ENCODE results near the gene TMEM178B.

TMEM178B gene

GRCh38 chr7:141262101-141263090 is 188.5 kb downstream of the TMEM178B start:
- H3K4me3 ChIP-seq (ENCODE audit: low read length) = no peak overlapping the region
- no peak for TF ChIP-seq ZNF274 (IDR thresholded peaks at IDR 0.05; ENCODE audit: low read depth, low read length)

GRCh38 chr7:141263508-141263907 is 189.6 kb downstream of the TMEM178B start:
- H3K4me3 ChIP-seq (ENCODE audit: low read length) = no peak overlapping the region
- no peak for TF ChIP-seq ZNF274 (IDR thresholded peaks at IDR 0.05; ENCODE audit: low read depth, low read length)

- no peak overlapping the region for H3K4me3 ChIP-seq (ENCODE audit: low read length)
- no peak for TF ChIP-seq ZNF274 (IDR thresholded peaks at IDR 0.05; ENCODE audit: low read depth, low read length)
Observed at GRCh38 chr7:141263983-141264382, 190.1 kb downstream of the TMEM178B start.

- H3K4me3 ChIP-seq (ENCODE audit: low read length) = no peak overlapping the region
- no peak for TF ChIP-seq ZNF274 (IDR thresholded peaks at IDR 0.05; ENCODE audit: low read depth, low read length)
Observed at GRCh38 chr7:141264511-141264910, 190.6 kb downstream of the TMEM178B start.

- no peak for TF ChIP-seq ZNF274 (IDR thresholded peaks at IDR 0.05; ENCODE audit: low read depth, low read length)
- H3K4me3 ChIP-seq (ENCODE audit: low read length) = no peak overlapping the region
Observed at GRCh38 chr7:141265668-141266067, 191.8 kb downstream of the TMEM178B start.

- no peak overlapping the region for H3K4me3 ChIP-seq (ENCODE audit: low read length)
- TF ChIP-seq ZNF274 (IDR thresholded peaks at IDR 0.05; ENCODE audit: low read depth, low read length) = no peak
Observed at GRCh38 chr7:141268614-141269013, 194.8 kb downstream of the TMEM178B start.

- TF ChIP-seq ZNF274 (IDR thresholded peaks at IDR 0.05; ENCODE audit: low read depth, low read length) = no peak
- no peak overlapping the region for H3K4me3 ChIP-seq (ENCODE audit: low read length)
Observed at GRCh38 chr7:141271451-141271850, 197.6 kb downstream of the TMEM178B start.

- no peak for TF ChIP-seq ZNF274 (IDR thresholded peaks at IDR 0.05; ENCODE audit: low read depth, low read length)
- H3K4me3 ChIP-seq (ENCODE audit: low read length) = no peak overlapping the region
Observed at GRCh38 chr7:141272417-141272816, 198.6 kb downstream of the TMEM178B start.

GRCh38 chr7:141275350-141275749 is 201.5 kb downstream of the TMEM178B start:
- H3K4me3 ChIP-seq (ENCODE audit: low read length) = no peak overlapping the region
- no peak for TF ChIP-seq ZNF274 (IDR thresholded peaks at IDR 0.05; ENCODE audit: low read depth, low read length)

GRCh38 chr7:141276031-141276430 is 202.2 kb downstream of the TMEM178B start:
- no peak overlapping the region for H3K4me3 ChIP-seq (ENCODE audit: low read length)
- no peak for TF ChIP-seq ZNF274 (IDR thresholded peaks at IDR 0.05; ENCODE audit: low read depth, low read length)

GRCh38 chr7:141280100-141280499 is 206.2 kb downstream of the TMEM178B start:
- no peak for TF ChIP-seq ZNF274 (IDR thresholded peaks at IDR 0.05; ENCODE audit: low read depth, low read length)
- no peak overlapping the region for H3K4me3 ChIP-seq (ENCODE audit: low read length)

- no peak overlapping the region for H3K4me3 ChIP-seq (ENCODE audit: low read length)
- TF ChIP-seq ZNF274 (IDR thresholded peaks at IDR 0.05; ENCODE audit: low read depth, low read length) = no peak
Observed at GRCh38 chr7:141281311-141281710, 207.4 kb downstream of the TMEM178B start.

GRCh38 chr7:141286522-141286921 is 212.7 kb downstream of the TMEM178B start:
- no peak for TF ChIP-seq ZNF274 (IDR thresholded peaks at IDR 0.05; ENCODE audit: low read depth, low read length)
- no peak overlapping the region for H3K4me3 ChIP-seq (ENCODE audit: low read length)

- no peak overlapping the region for H3K4me3 ChIP-seq (ENCODE audit: low read length)
- TF ChIP-seq ZNF274 (IDR thresholded peaks at IDR 0.05; ENCODE audit: low read depth, low read length) = no peak
Observed at GRCh38 chr7:141287936-141288335, 214.1 kb downstream of the TMEM178B start.

- TF ChIP-seq ZNF274 (IDR thresholded peaks at IDR 0.05; ENCODE audit: low read depth, low read length) = no peak
- H3K4me3 ChIP-seq (ENCODE audit: low read length) = no peak overlapping the region
Observed at GRCh38 chr7:141288626-141289025, 214.8 kb downstream of the TMEM178B start.

All from GM08714 (cell line).